NOMO-1 treated with dmso at 0.1 percent for 144 hours (cell line): ENCODE results near the gene ERGIC1.
A peak's percentile ranks its signal among the peaks of the same experiment; 100 is the strongest.

Experiments
- DNase-seq: peaks from one replicate; lab custom pipeline; 2025; ENCODE audit not compliant: unreplicated experiment; lab: John Stamatoyannopoulos, UW

Gene ERGIC1

DNA sequence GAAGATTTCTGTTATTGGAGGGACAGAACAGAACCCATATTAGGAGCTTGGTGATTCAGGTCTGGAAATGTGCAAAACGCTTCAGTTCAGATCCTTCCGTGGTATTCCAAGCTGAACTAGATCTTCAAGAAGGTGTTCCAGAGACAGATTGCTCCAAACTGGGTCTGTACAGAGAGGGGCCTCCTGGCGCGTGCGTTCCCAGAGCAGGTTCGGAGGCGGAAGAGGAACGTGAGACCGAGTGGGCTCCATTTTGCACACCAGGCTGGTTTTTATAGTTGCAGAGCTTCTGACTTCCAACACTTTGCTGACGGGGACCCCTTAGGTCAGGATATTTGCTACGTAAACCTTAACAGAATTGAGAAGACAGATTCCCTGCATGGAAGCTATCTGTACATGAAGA lies 108.5 kb downstream of the ERGIC1 start:
- no peak for DNase-seq

- no peak for DNase-seq
These were observed 109.3 kb downstream of the ERGIC1 start for GRCh38 chr5:172943283-172943841.

DNA sequence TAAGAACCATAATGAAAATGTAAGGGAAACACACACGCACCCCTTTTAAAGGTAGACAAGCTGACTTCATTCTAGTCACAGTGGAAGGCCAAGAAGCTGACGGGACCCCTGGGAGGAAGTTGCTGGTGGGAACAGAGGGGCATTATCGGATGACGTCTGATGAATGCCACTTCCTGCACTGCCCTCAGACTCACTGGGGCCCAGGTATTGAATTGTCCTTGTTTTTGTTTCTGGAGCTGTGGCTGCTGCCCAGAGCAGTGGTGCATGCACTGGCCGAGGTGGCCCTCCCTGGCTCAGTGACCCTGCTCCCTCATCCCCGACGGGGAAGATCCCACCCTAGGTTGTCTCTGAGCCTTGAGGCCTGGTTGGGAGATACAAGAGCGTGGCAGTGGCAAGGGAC lies 109.9 kb downstream of the ERGIC1 start:
- no peak for DNase-seq

DNA sequence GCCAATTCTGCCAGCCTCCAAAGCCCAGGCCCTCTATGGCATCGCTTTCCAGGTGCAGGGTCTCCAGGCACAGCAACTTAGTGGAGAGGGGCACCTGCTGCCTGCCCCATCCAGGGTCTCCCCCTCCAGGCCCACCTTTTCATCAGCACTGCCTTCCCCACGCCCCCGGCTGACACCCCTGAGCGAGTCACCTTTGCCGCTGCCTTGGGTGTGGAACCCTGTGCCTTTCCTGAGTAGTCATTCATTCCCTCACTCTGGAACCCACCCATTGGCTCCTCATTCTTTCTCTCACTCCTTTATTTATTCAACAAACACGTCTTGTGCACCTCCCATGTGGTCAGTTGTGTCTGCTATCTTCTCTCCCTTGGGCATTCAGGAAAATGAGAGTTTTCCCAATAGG lies 110.7 kb downstream of the ERGIC1 start:
- DNase-seq: no peak

- DNase-seq: no peak
These were observed 111.1 kb downstream of the ERGIC1 start for GRCh38 chr5:172945151-172945550.

DNA sequence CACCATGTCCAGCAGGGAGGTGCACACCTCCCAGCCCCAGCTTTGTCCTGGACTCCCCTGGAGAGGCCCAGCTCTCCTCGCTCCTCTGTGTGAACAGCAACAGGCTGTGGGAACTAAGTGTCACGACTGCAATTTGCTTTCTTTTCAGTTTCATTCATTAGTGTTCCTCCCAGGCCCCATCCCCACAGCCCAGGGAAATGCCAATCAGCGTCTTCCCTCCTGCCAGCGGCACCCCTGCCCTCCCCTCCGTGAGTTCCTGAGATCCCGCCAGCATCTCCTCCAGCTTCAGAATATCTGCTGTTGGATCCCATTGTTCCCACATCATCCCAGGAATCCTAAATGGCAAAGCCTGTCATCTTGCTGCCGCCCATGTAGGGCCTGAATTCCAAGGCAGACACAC lies 112.1 kb downstream of the ERGIC1 start:
- DNase-seq: no peak

DNA sequence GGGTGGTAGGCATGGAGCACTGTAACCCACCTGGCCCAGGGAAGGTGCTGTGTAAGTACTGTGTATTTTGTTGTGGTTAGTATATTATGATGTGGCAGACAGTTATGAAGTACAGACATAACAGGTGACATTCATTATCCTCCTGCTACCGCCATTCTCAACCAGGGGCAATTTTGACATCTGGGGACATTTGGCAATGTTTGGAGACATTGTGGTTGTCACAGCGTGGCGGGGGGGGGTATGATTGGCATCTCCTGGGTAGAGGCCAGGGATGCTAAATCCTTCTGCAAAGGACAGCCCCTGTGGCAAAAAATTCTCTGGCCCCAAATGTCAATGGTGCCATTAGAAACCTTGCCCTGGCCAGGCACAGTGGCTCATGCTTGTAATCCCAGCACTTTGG lies 115.4 kb downstream of the ERGIC1 start:
- no peak for DNase-seq

- DNase-seq: no peak
These were observed 116.3 kb downstream of the ERGIC1 start for GRCh38 chr5:172950176-172950965.

DNA sequence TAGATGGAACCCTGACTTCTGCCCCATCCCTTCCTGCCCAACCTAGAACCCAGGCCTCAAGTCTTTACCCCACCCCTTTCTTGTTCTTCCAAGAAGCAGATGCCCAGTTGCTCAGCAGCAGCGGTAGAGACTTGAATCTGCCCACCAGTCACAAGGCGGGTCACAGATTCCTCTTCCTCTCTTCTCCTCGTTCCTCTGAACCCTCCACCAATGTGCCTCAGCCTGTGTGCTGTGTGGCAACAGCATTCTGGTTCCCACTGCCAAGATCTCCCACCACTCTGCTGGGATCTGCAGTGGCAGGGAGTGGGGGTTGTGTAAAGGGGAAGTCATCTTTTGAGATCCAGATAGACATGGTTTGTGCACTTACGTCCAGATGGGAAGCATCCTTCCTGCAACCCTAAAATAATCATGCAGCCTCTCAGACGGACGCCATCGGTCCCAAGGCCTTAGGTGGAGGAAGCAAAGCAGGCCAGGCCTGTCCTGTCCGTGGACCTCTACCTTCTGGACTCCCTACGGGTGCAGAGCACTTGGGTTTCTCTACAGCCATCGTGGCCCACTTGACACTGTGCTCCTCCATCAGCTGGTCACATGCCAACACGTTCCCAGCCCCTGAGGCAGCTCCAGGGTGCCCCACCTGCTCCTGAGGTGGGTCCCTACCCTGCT lies 117.5 kb downstream of the ERGIC1 start:
- no peak for DNase-seq

DNA sequence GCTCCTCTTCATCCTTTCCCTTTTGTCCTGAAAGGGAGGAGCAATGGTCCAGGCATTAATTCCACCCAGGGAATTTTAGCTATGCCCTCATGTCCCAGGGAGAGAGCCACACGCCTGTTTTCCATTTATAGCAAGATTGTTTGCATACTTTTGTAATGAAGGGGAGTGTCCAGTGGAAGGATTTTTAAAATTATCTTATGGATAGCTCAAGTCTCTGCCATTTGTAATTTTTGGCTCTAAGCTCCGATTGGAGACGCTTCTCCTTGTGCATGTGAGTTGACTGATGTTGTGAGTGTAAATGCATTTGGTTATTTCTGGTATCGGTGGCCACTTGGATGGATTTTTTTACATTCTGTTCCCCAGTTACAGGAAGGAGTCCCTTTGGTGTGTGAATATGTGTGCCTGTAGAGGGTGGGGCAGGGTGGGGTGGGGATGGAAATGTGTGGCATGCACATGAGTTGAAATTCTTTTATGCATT lies 118.0 kb downstream of the ERGIC1 start:
- DNase-seq: no peak

DNA sequence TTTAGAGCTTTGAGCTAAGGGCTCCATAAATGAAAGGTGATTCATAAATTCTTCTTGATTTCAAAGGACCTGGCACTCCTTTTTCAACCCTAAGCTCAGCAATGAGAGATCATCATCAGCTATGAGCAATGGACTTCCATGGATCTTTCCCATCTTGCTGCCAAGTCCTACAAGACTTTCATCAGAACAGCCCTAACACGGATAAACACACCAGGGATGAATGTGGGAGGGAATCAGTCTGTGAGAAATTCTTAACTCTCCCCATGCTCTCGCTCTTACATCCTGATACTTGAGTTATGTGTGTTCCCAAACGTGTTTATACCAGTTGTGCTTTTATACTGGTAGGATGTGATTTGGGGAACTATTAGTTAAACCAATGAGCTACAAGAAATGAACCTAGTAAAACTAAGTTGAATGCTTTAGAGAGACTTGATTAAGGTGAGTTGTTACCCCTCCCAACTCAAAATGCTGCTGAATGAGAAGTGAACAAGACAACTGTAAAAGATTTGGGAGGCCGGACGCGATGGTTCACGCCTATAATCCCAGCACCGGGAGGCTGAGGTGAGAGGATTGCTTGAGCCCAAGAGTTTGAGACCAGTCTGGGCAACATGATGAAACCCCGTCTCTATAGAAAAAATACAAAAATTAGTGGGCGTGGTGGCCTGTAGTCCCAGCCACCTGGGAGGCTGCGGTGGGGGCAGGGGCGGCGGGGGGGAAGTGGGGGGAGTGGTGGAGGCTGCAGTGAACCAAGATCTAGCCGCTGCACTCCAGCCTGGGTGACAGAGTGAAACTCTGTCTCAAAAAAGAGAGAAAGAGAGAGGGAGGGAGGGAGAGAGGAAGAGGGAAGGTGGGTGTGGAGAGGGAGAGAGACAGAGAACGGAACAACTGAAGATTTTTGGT lies 120.0 kb downstream of the ERGIC1 start:
- DNase-seq: no peak

GRCh38 chr5:172954751-172955159 lies 120.7 kb downstream of the ERGIC1 start:
- no peak for DNase-seq

GRCh38 chr5:172956228-172956627 lies 122.2 kb downstream of the ERGIC1 start:
- DNase-seq: no peak

GRCh38 chr5:172956936-172957335 lies 122.9 kb downstream of the ERGIC1 start:
- no peak for DNase-seq

- no peak for DNase-seq
These were observed 123.4 kb downstream of the ERGIC1 start for GRCh38 chr5:172957458-172957857.

DNA sequence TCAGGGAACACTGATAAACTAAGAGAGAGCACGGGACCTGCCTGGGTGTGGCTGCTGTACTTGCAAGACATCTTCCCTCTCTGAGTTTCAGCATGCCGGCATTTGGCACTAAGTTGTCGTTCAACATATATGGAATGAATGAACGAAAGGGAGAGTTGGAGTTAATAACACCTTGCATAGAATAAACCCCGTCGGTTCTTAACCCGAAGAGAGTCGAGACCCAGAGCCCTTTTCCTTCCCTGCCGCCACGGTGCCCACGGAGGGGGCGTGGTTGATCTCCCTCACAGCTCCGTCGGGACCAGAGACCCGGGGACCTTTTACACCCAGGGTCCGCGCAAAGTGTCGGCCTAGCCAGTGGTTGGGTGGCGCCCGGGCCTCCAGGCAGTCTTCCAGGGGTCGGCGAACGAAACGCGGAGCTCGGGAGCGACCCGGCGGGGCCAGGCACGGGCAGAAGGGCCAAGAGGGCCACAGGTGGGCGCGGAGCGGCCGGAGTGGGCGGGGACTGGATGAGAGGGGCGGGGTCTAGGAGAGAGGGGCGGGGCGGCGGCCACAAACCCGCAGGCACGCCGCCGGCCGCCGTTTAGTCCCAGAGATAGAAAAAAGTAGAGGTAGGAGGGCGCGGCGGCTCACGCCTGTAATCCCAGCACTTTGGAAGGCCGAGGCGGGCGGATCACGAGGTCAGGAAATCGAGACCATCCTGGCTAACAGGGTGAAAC lies 124.4 kb downstream of the ERGIC1 start:
- DNase-seq: peak; percentile 35

DNA sequence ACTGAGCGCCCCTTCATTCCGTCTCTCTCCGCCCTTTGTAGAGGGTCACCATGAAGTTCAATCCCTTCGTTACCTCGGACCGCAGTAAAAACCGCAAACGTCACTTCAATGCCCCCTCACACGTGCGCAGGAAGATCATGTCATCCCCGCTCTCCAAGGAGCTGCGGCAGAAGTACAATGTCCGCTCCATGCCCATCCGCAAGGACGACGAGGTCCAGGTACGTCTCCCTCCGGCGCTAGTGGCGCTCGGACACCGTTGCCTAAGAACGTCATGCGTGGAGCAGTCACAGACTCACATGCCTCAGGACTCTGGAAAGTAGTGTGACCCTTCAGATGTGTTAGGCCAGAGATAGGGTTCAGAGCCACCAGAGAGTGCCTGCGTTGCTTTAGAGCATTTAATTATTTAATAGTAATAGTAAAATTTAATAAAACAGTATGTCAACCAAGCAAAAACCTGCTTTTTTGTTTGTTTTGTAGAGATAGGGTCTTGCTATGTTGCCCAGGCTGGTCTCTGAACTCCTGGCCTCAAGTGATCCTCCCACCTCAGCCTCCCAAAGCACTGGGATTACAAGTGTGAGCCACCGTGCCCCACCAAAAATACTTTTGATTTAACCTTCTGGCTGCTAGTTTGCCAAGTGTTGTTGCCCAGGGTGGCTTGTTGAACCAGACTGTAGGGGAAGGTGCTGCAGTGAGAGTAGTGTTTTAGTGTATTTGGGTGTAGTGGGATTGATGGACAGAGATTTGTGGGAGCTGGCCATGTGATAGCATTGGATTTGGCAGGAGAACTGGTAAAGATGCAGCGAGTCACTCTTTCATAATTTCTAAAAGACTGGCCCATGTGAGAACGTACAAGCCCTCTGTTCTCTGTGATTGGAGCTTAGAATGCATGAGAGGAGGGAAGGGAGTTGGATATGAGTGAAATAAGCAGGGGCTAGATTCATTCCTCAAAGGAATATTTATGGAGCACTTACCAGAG lies 126.1 kb downstream of the ERGIC1 start:
- DNase-seq: no peak

GRCh38 chr5:172969921-172970320 lies 135.9 kb downstream of the ERGIC1 start:
- no peak for DNase-seq

- DNase-seq: no peak
These were observed 137.4 kb downstream of the ERGIC1 start for GRCh38 chr5:172971482-172971881.
